GM23338 (cell line): ENCODE results near the gene KIF3C. TPM values are rescaled to one million over a fixed set of nuclear protein-coding genes. Genes with fewer than 3 reads are reported as not detected.
A peak's percentile ranks its signal among the peaks of the same experiment; 100 is the strongest.

Source experiments
- ATAC-seq: fragments of 200-7000 bp; cut with Tn5 transposase; 3 replicates; pipeline ENCODE4 v1.9.1; 2020
- DNase-seq: peaks from one replicate; pipeline ENCODE4 v3.0.0-alpha.2; 2015; ENCODE audit warnings: low spot score
- H2AFZ ChIP-seq: fragments of 200-600 bp; sonication (generic); 2 replicates; pipeline ENCODE4 v1.8.0; 2016; ENCODE audit warnings: antibody characterized with exemption, mild to moderate bottlenecking, moderate library complexity
- H3F3A ChIP-seq: fragments of 200-600 bp; sonication (generic); replicated peaks from 2 replicates; pipeline ENCODE4 v1.8.0; 2017; ENCODE audit warnings: antibody characterized with exemption, mixed run types, low read depth
- H3K27ac ChIP-seq: fragments of 200-600 bp; sonication (generic); 2 replicates; pipeline ENCODE4 v1.6.1; 2016; ENCODE audit warnings: low read depth
- H3K27me3 ChIP-seq: fragments of 200-600 bp; sonication (generic); 2 replicates; pipeline ENCODE4 v1.8.0; 2016; ENCODE audit warnings: mild to moderate bottlenecking, mixed run types, moderate library complexity; ENCODE audit not compliant: insufficient read depth
- H3K36me3 ChIP-seq: fragments of 200-600 bp; sonication (generic); 2 replicates; pipeline ENCODE4 v1.8.0; 2016; ENCODE audit warnings: mild to moderate bottlenecking; ENCODE audit not compliant: insufficient read depth
- H3K4me1 ChIP-seq: fragments of 200-600 bp; sonication (generic); 2 replicates; pipeline ENCODE4 v1.8.0; 2016; ENCODE audit warnings: mild to moderate bottlenecking, moderate library complexity; ENCODE audit not compliant: insufficient read depth
- H3K4me2 ChIP-seq: fragments of 200-600 bp; sonication (generic); 2 replicates; pipeline ENCODE4 v1.7.1; 2017; ENCODE audit warnings: mixed run types
- H3K4me3 ChIP-seq: fragments of 200-600 bp; sonication (generic); 2 replicates; pipeline ENCODE4 v1.6.1; 2016; ENCODE audit warnings: mixed run types
- H3K79me2 ChIP-seq: fragments of 200-600 bp; sonication (generic); replicated peaks from 2 replicates; pipeline ENCODE4 v1.8.0; 2017; ENCODE audit warnings: mild to moderate bottlenecking; ENCODE audit not compliant: insufficient read depth
- H3K9me2 ChIP-seq: fragments of 200-600 bp; sonication (generic); 2 replicates; pipeline ENCODE4 v1.8.0; 2017; ENCODE audit not compliant: insufficient read depth
- H4K20me1 ChIP-seq: fragments of 200-600 bp; sonication (generic); replicated peaks from 2 replicates; pipeline ENCODE4 v1.8.0; 2017; ENCODE audit warnings: mild to moderate bottlenecking; ENCODE audit not compliant: insufficient read depth
- H3K27ac Mint-ChIP-seq: 2 replicates; pipeline ENCODE4 v1.8.0; 2020; ENCODE audit warnings: inconsistent platforms, mild to moderate bottlenecking, moderate library complexity, mixed read lengths
- H3K27me3 Mint-ChIP-seq: 3 replicates; pipeline ENCODE4 v1.8.0; 2022; ENCODE audit warnings: low read depth, mild to moderate bottlenecking, moderate library complexity, mixed read lengths, inconsistent platforms; ENCODE audit not compliant: insufficient read depth, poor library complexity
- H3K36me3 Mint-ChIP-seq: 3 replicates; pipeline ENCODE4 v1.8.0; 2021; ENCODE audit warnings: low read depth, mild to moderate bottlenecking, inconsistent platforms, moderate library complexity, mixed read lengths
- H3K4me1 Mint-ChIP-seq: 3 replicates; pipeline ENCODE4 v1.8.0; 2020; ENCODE audit warnings: mild to moderate bottlenecking, inconsistent platforms, mixed read lengths
- H3K4me3 Mint-ChIP-seq: 3 replicates; pipeline ENCODE4 v1.8.0; 2021; ENCODE audit warnings: moderate library complexity, mild to moderate bottlenecking, inconsistent platforms, mixed read lengths
- H3K9me3 Mint-ChIP-seq: 3 replicates; pipeline ENCODE4 v1.8.0; 2020; ENCODE audit warnings: moderate library complexity, mild to moderate bottlenecking, inconsistent platforms, mixed read lengths
- CREB1 ChIP-seq: fragments of 250-450 bp; sonication (Bioruptor Pico); IDR thresholded peaks from 2 replicates; pipeline ENCODE4 v1.5.0; 2020; ENCODE audit warnings: low read depth, mild to moderate bottlenecking, moderate library complexity
- JUNB ChIP-seq: IDR thresholded peaks from one replicate; pipeline ENCODE4 v1.6.1; 2016; ENCODE audit warnings: antibody characterized with exemption; ENCODE audit not compliant: unreplicated experiment
- ZNF114 ChIP-seq: fragments of 250-450 bp; sonication (Bioruptor Pico); IDR thresholded peaks from 2 replicates; pipeline ENCODE4 v1.5.0; 2020; ENCODE audit warnings: mild to moderate bottlenecking, moderate library complexity
- ZNF331 ChIP-seq: fragments of 250-450 bp; sonication (Bioruptor Pico); IDR thresholded peaks from 2 replicates; pipeline ENCODE4 v1.5.0; 2020; ENCODE audit warnings: low read depth, mild to moderate bottlenecking, moderate library complexity
- polyA plus RNA-seq: library from polyadenylated mRNA; unstranded; fragments of >200 nt; fragmentation: Nextera tagmentation; extraction: Ambion mirVana; gene quantifications from 2 replicates; pipeline ENCODE4 v1.2.1, GENCODE V29; 2016
- total RNA-seq: library from RNA; depleted of rRNA; stranded (reverse); fragments of >200 nt; shearing (Covaris generic); gene quantifications from 2 replicates; pipeline ENCODE4 v1.2.3, GENCODE V29; 2014
- TF ChIP-seq, protein P1 (sequence below): IDR thresholded peaks from 2 replicates; pipeline ENCODE4 v1.6.1; 2016; ENCODE audit warnings: antibody characterized with exemption
- TF ChIP-seq, protein P2 (sequence below), 2 experiments: fragments of 200-600 bp in 1 of 2; sonication (generic) in 1 of 2; conservative IDR thresholded peaks; 2 replicates each; pipeline versions ENCODE4 v1.5.1 to v1.6.1; 2016 to 2017; ENCODE audit warnings: antibody characterized with exemption in 2 of 2, low read depth in 2 of 2, mild to moderate bottlenecking in 2 of 2, moderate library complexity in 1 of 2

Gene KIF3C
- total and polyA plus RNA-seq, 2 experiments from 2014 or later = 14.9 to 40.0 TPM

DNA sequence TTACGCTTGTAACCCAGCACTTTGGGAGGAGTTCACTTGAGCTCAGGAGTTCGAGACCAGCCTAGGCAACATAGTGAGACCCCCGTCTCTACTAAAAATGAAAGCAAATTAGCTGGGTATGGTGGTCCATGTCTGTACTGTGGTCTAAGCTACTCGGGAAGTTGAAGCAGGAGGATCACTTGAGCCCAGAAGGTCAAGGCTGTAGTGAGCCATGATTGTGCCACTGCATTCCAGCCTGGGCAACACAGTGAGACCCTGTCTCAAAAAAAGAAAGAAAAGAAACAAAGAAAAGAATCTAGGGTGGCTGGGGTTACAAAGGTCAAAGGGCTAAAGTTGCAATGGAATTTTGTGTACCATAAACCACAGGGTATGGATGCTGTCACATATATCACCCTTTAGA, 41.3 kb downstream of the KIF3C start:
- H3K4me1 Mint-ChIP-seq = no peaks in the 10 kb centered on the region
- Histone ChIP-seq H2AFZ (no peak overlapping the region), H3K4me2 (no peak overlapping the region), H3K79me2 (no peaks in the 10 kb centered on the region), H3K36me3 (peaks cover 11% of the 10 kb centered on the region; the same call in 1 of the 2 replicates), H3F3A (no peaks in the 10 kb centered on the region), H3K27me3 (no peaks in the 10 kb centered on the region), H3K4me3 (no peak overlapping the region), H3K9me2 (no peaks in the 10 kb centered on the region), H4K20me1 (peaks cover 6% of the 10 kb centered on the region; the same call in 1 of the 2 replicates), H3K4me1 (no peaks in the 10 kb centered on the region), H3K27ac (no peak overlapping the region)
- DNase-seq = no peak
- ATAC-seq = no peak
- H3K27ac Mint-ChIP-seq = no peak overlapping the region
- H3K27me3 Mint-ChIP-seq = peaks cover 3% of the 10 kb centered on the region
- TF ChIP-seq JUNB = no peak
- TF ChIP-seq ZNF331 (CRISPR knock-in tag) = no peak
- H3K9me3 Mint-ChIP-seq = no peaks in the 10 kb centered on the region; the same call in 2 of the 3 replicates
- peaks cover 21% of the 10 kb centered on the region for H3K36me3 Mint-ChIP-seq
- no peak overlapping the region for H3K4me3 Mint-ChIP-seq

DNA sequence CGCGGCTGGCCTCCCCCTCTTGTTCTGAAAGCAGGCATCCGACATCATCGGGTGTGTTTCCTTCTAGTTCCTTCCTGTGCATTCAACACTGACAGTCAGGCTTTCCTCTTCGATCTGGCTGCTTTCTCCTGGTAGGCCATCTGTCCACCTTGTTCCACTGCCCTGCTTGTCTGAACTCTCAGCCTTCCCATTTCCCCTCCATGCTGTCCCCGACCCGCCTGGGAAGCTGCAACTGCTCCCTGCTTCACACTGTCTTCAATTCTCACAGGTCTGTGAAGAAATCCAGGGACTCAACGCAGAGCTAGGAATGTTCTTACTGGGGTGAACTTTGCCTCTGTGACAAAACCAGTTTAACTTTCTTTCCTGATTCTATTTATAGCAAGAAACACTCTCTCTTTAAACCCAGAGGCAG, 43.0 kb downstream of the KIF3C start:
- no peak for DNase-seq
- no peak overlapping the region for H3K27ac ChIP-seq

More for the DNA sequence above, 43.0 kb downstream of the KIF3C start:
- Histone ChIP-seq H3K9me2 (no peaks in the 10 kb centered on the region), H3K27me3 (no peaks in the 10 kb centered on the region), H4K20me1 (peaks cover 6% of the 10 kb centered on the region; the same call in 1 of the 2 replicates), H3K4me3 (no peak overlapping the region), H2AFZ (no peak overlapping the region), H3K4me1 (no peaks in the 10 kb centered on the region), H3K79me2 (no peaks in the 10 kb centered on the region), H3K36me3 (peaks cover 11% of the 10 kb centered on the region; the same call in 1 of the 2 replicates), H3K4me2 (no peak overlapping the region), H3F3A (no peaks in the 10 kb centered on the region)
- peak overlapping the region; percentile 17; the same call in 1 of the 2 replicates for H3K27ac Mint-ChIP-seq
- H3K27me3 Mint-ChIP-seq = peaks cover 3% of the 10 kb centered on the region
- peaks cover 22% of the 10 kb centered on the region for H3K36me3 Mint-ChIP-seq
- ATAC-seq = no peak
- TF ChIP-seq JUNB (no peak), ZNF114 (no peak), CREB1 (no peak), ZNF331 (CRISPR knock-in tag) (no peak)
- TF ChIP-seq, protein P1, sequence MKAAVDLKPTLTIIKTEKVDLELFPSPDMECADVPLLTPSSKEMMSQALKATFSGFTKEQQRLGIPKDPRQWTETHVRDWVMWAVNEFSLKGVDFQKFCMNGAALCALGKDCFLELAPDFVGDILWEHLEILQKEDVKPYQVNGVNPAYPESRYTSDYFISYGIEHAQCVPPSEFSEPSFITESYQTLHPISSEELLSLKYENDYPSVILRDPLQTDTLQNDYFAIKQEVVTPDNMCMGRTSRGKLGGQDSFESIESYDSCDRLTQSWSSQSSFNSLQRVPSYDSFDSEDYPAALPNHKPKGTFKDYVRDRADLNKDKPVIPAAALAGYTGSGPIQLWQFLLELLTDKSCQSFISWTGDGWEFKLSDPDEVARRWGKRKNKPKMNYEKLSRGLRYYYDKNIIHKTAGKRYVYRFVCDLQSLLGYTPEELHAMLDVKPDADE = no peak
- TF ChIP-seq, protein P2, sequence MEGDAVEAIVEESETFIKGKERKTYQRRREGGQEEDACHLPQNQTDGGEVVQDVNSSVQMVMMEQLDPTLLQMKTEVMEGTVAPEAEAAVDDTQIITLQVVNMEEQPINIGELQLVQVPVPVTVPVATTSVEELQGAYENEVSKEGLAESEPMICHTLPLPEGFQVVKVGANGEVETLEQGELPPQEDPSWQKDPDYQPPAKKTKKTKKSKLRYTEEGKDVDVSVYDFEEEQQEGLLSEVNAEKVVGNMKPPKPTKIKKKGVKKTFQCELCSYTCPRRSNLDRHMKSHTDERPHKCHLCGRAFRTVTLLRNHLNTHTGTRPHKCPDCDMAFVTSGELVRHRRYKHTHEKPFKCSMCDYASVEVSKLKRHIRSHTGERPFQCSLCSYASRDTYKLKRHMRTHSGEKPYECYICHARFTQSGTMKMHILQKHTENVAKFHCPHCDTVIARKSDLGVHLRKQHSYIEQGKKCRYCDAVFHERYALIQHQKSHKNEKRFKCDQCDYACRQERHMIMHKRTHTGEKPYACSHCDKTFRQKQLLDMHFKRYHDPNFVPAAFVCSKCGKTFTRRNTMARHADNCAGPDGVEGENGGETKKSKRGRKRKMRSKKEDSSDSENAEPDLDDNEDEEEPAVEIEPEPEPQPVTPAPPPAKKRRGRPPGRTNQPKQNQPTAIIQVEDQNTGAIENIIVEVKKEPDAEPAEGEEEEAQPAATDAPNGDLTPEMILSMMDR (conservative IDR thresholded peaks at IDR 0.05; ENCODE audit: low read depth in 2 of 2) = no peak
- H3K9me3 Mint-ChIP-seq = no peaks in the 10 kb centered on the region; the same call in 2 of the 3 replicates
- no peaks in the 10 kb centered on the region for H3K4me1 Mint-ChIP-seq
- H3K4me3 Mint-ChIP-seq = no peak overlapping the region
